Fibroblast of lung (primary cell): ENCODE results near the gene RPS23. TPM values are rescaled to one million over a fixed set of nuclear protein-coding genes. Genes with fewer than 3 reads are reported as not detected.

ENCODE experiments used
- DNase-seq, 2 donors: peaks; one replicate each; pipeline versions ENCODE4 v3.0.0 to v3.0.0-alpha.2; 2010; ENCODE audit warnings: low read depth in 2 of 2
- H2AFZ ChIP-seq: 2 replicates; pipeline ENCODE4 v1.5.1; 2012; ENCODE audit warnings: low read length, control low read depth, inconsistent platforms
- H3K27ac ChIP-seq: 2 replicates; pipeline ENCODE4 v1.5.1; 2011; ENCODE audit warnings: low read length, control low read depth; ENCODE audit not compliant: insufficient read depth
- H3K27me3 ChIP-seq: 2 replicates; pipeline ENCODE4 v1.5.1; 2011; ENCODE audit warnings: mild to moderate bottlenecking, low read length; ENCODE audit not compliant: control insufficient read depth, insufficient read depth
- H3K36me3 ChIP-seq: 2 replicates; pipeline ENCODE4 v1.5.1; 2011; ENCODE audit warnings: low read length; ENCODE audit not compliant: control insufficient read depth, insufficient read depth
- H3K4me1 ChIP-seq: 2 replicates; pipeline ENCODE4 v1.5.1; 2011; ENCODE audit warnings: low read length; ENCODE audit not compliant: control insufficient read depth, insufficient read depth; ENCODE audit errors: extremely low read depth
- H3K4me2 ChIP-seq: 2 replicates; pipeline ENCODE4 v1.5.1; 2011; ENCODE audit warnings: low read length, control low read depth; ENCODE audit not compliant: insufficient read depth; ENCODE audit errors: extremely low read depth
- H3K4me3 ChIP-seq, 4 experiments: fragments of 200-600 bp in 1 of 4; sonication (generic) in 1 of 4; replicated peaks in 1 of 4; 2 replicates each; pipeline ENCODE4 v1.5.1; 2011 to 2016; ENCODE audit warnings: low read length in 4 of 4, low read depth in 3 of 4, mild to moderate bottlenecking in 3 of 4, control low read depth in 2 of 4, inconsistent platforms in 1 of 4, mixed read lengths in 1 of 4; ENCODE audit not compliant: insufficient read depth in 1 of 4; ENCODE audit errors: control extremely low read depth in 1 of 4
- H3K79me2 ChIP-seq: 2 replicates; pipeline ENCODE4 v1.5.1; 2012; ENCODE audit warnings: mild to moderate bottlenecking, low read length, inconsistent platforms; ENCODE audit not compliant: control insufficient read depth, insufficient read depth
- H3K9ac ChIP-seq: 2 replicates; pipeline ENCODE4 v1.5.1; 2011; ENCODE audit warnings: mild to moderate bottlenecking, low read length, control low read depth; ENCODE audit not compliant: insufficient read depth
- H3K9me3 ChIP-seq: 2 replicates; pipeline ENCODE4 v1.5.1; 2012; ENCODE audit warnings: low read depth, low read length; ENCODE audit not compliant: control insufficient read depth, insufficient read depth
- H4K20me1 ChIP-seq: 2 replicates; pipeline ENCODE4 v1.5.1; 2011; ENCODE audit warnings: low read length; ENCODE audit not compliant: control insufficient read depth, insufficient read depth; ENCODE audit errors: extremely low read depth
- EZH2 ChIP-seq: IDR thresholded peaks from 2 replicates; pipeline ENCODE4 v1.5.1; 2012; ENCODE audit warnings: low read length, control low read depth, mild to moderate bottlenecking; ENCODE audit errors: missing control alignments
- polyA plus RNA-seq, 2 donors: library from polyadenylated mRNA; depleted of rRNA in 1 of 2; stranded (reverse) in 1 of 2; unstranded in 1 of 2; fragments of >200 nt; gene quantifications; 2 replicates each; pipeline ENCODE4 v1.2.1, GENCODE V29; 2011 to 2012; ENCODE audit warnings: missing spikeins in 1 of 2
- total RNA-seq: library from RNA; depleted of rRNA; stranded (reverse); fragments of >200 nt; gene quantifications from 2 replicates; pipeline ENCODE4 v1.2.1, GENCODE V29; 2014
- TF ChIP-seq, protein P1 (sequence below), 2 donors: IDR thresholded peaks in 1 of 2; conservative IDR thresholded peaks in 1 of 2; 1 replicate in 1 of 2; 2 replicates in 1 of 2; pipeline ENCODE4 v1.5.1; 2011 to 2012; ENCODE audit warnings: low read length in 2 of 2, control low read depth in 1 of 2, inconsistent platforms in 1 of 2, low read depth in 1 of 2, mild to moderate bottlenecking in 1 of 2

The RPS23 gene
- total and polyA plus RNA-seq, 2 donors (not counting 1 experiment from before 2014, with no cell fraction given) = 2,712 to 7,387 TPM

DNA sequence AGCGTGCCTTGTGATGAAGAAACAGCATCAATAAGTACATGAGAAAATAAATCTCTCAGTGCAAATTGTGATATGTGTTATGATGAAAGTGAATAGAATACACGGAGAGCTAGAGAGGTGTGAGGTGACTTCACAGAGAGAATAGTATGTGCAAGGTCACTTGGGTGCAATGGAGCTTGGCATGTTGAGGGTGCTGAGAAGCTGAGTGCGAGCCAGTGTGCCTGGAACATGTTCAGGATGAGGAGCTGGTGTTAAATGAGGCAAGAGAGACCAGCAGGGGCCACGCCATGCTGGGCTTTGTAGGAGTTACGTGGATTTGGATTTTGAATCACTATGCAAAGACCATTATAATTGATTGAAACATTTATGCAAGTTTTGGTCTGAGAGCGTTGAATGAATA, 12.8 kb upstream of the RPS23 start:
- Histone ChIP-seq H3K36me3 (no peaks in the 10 kb centered on the region), H3K27me3 (no peaks in the 10 kb centered on the region), H3K27ac (no peak overlapping the region), H3K4me3 (no peak overlapping the region), H3K79me2 (no peaks in the 10 kb centered on the region), H4K20me1 (no peaks in the 10 kb centered on the region), H3K9me3 (no peaks in the 10 kb centered on the region), H3K4me2 (no peak overlapping the region), H2AFZ (no peak overlapping the region), H3K9ac (no peak overlapping the region), H3K4me1 (no peaks in the 10 kb centered on the region)
- no peak for DNase-seq
- no peak for TF ChIP-seq EZH2
- TF ChIP-seq, protein P1, sequence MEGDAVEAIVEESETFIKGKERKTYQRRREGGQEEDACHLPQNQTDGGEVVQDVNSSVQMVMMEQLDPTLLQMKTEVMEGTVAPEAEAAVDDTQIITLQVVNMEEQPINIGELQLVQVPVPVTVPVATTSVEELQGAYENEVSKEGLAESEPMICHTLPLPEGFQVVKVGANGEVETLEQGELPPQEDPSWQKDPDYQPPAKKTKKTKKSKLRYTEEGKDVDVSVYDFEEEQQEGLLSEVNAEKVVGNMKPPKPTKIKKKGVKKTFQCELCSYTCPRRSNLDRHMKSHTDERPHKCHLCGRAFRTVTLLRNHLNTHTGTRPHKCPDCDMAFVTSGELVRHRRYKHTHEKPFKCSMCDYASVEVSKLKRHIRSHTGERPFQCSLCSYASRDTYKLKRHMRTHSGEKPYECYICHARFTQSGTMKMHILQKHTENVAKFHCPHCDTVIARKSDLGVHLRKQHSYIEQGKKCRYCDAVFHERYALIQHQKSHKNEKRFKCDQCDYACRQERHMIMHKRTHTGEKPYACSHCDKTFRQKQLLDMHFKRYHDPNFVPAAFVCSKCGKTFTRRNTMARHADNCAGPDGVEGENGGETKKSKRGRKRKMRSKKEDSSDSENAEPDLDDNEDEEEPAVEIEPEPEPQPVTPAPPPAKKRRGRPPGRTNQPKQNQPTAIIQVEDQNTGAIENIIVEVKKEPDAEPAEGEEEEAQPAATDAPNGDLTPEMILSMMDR (conservative IDR thresholded peaks at IDR 0.05 in 1 of 2, IDR thresholded peaks at IDR 0.05 in 1 of 2; ENCODE audit: low read depth in 1 of 2, low read length in 2 of 2) = no peak

DNA sequence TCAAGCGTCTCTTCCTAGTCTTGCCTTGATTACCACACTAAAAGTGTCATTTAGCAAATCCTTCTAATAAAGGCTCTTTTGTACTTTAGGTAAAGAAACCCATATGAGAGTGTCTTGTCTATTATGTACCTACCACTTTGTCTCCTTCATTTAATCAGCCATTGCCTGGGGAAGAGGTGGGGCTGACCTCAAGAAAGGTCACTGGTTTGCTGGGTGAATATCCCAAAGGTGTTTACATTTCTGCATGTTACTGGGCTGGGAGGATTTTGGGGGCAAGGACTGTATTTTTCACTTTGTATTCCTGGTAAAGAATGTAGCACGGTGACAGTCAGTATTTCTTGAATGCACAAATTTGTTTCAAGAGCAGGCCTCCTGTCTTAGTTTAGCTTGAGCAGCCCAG, 11.9 kb upstream of the RPS23 start:
- TF ChIP-seq EZH2 = no peak
- TF ChIP-seq, protein P1 (conservative IDR thresholded peaks at IDR 0.05 in 1 of 2, IDR thresholded peaks at IDR 0.05 in 1 of 2; ENCODE audit: low read depth in 1 of 2, low read length in 2 of 2) = no peak
- no peak for DNase-seq
- H3K4me1 ChIP-seq = no peaks in the 10 kb centered on the region
- H2AFZ ChIP-seq = no peak overlapping the region
- no peaks in the 10 kb centered on the region for H3K36me3 ChIP-seq
- no peak overlapping the region for H3K4me3 ChIP-seq
- no peak overlapping the region for H3K4me2 ChIP-seq
- H3K27ac ChIP-seq = no peak overlapping the region
- no peaks in the 10 kb centered on the region for H4K20me1 ChIP-seq
- no peaks in the 10 kb centered on the region for H3K9me3 ChIP-seq
- H3K27me3 ChIP-seq = no peaks in the 10 kb centered on the region
- H3K9ac ChIP-seq = no peak overlapping the region
- no peaks in the 10 kb centered on the region for H3K79me2 ChIP-seq

DNA sequence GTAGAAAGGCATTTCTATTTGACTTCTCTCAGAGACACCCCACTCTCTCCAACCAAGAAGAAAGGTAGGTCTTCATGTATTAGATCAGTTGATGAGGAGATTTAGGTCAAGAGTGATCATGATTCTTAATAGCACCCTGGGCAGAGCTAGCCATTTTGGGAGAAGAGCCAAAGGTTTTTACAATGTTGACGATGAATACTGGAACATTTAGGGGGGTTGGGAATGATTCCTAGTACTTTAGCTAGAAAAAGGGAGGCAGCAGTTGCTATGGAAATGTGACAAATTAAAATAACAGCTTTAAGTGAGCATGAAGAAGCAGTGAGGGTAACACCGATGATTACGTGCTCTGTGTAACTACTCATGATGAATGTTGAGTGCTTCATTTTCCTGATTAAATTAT, 9.5 kb upstream of the RPS23 start:
- H3K36me3 ChIP-seq = no peaks in the 10 kb centered on the region
- H3K27ac ChIP-seq = no peak overlapping the region
- no peaks in the 10 kb centered on the region for H4K20me1 ChIP-seq
- no peaks in the 10 kb centered on the region for H3K27me3 ChIP-seq
- TF ChIP-seq, protein P1 (conservative IDR thresholded peaks at IDR 0.05 in 1 of 2, IDR thresholded peaks at IDR 0.05 in 1 of 2; ENCODE audit: low read depth in 1 of 2, low read length in 2 of 2) = no peak
- no peak for TF ChIP-seq EZH2
- no peak overlapping the region for H3K4me3 ChIP-seq
- no peak for DNase-seq
- no peaks in the 10 kb centered on the region for H3K79me2 ChIP-seq
- no peaks in the 10 kb centered on the region for H3K4me1 ChIP-seq
- H3K9ac ChIP-seq = no peak overlapping the region
- H3K4me2 ChIP-seq = no peak overlapping the region
- no peak overlapping the region for H2AFZ ChIP-seq
- no peaks in the 10 kb centered on the region for H3K9me3 ChIP-seq
